GDM1 (cell line): ENCODE data around the gene PLCB1.

Experiments used
- DNase-seq: peaks from one replicate; lab custom pipeline; 2025; lab: John Stamatoyannopoulos, UW

PLCB1 gene

GRCh38 chr20:8722277-8722928 lies 590.3 kb downstream of the PLCB1 start:
- DNase-seq: peak; percentile 10

GRCh38 chr20:8723296-8723695 lies 591.2 kb downstream of the PLCB1 start:
- no peak for DNase-seq

GRCh38 chr20:8724884-8725283 lies 592.8 kb downstream of the PLCB1 start:
- DNase-seq: no peak

- DNase-seq: no peak
These were observed 594.4 kb downstream of the PLCB1 start for GRCh38 chr20:8726460-8726859.

GRCh38 chr20:8735014-8735413 lies 602.9 kb downstream of the PLCB1 start:
- DNase-seq: no peak

- no peak for DNase-seq
These were observed 603.6 kb downstream of the PLCB1 start for GRCh38 chr20:8735674-8736073.

- DNase-seq: no peak
These were observed 608.2 kb downstream of the PLCB1 start for GRCh38 chr20:8740265-8740664.

- no peak for DNase-seq
These were observed 612.3 kb downstream of the PLCB1 start for GRCh38 chr20:8744228-8744844.

GRCh38 chr20:8749101-8749500 lies 617.0 kb downstream of the PLCB1 start:
- no peak for DNase-seq

- no peak for DNase-seq
These were observed 617.9 kb downstream of the PLCB1 start for GRCh38 chr20:8749986-8750385.

- DNase-seq: no peak
These were observed 623.5 kb downstream of the PLCB1 start for GRCh38 chr20:8755340-8756118.

GRCh38 chr20:8756410-8756809 lies 624.3 kb downstream of the PLCB1 start:
- no peak for DNase-seq

- no peak for DNase-seq
These were observed 625.1 kb downstream of the PLCB1 start for GRCh38 chr20:8757146-8757545.

GRCh38 chr20:8764344-8764962 lies 632.4 kb downstream of the PLCB1 start:
- DNase-seq: no peak

- DNase-seq: no peak
These were observed 634.9 kb downstream of the PLCB1 start for GRCh38 chr20:8766868-8767390.

- DNase-seq: no peak
These were observed 642.3 kb downstream of the PLCB1 start for GRCh38 chr20:8774412-8774811.

- no peak for DNase-seq
These were observed 645.8 kb downstream of the PLCB1 start for GRCh38 chr20:8777911-8778310.

- DNase-seq: no peak
These were observed 646.3 kb downstream of the PLCB1 start for GRCh38 chr20:8778387-8778786.

- no peak for DNase-seq
These were observed 648.8 kb downstream of the PLCB1 start for GRCh38 chr20:8780915-8781314.

GRCh38 chr20:8782804-8783203 lies 650.7 kb downstream of the PLCB1 start:
- no peak for DNase-seq

- no peak for DNase-seq
These were observed 651.7 kb downstream of the PLCB1 start for GRCh38 chr20:8783734-8784133.

- DNase-seq: no peak
These were observed 654.3 kb downstream of the PLCB1 start for GRCh38 chr20:8786383-8786782.

GRCh38 chr20:8787090-8787489 lies 655.0 kb downstream of the PLCB1 start:
- DNase-seq: no peak
